Chondrocyte (in vitro differentiated cells): Measurements from ENCODE around the gene BIRC2. TPM values are rescaled to one million over a fixed set of nuclear protein-coding genes. Genes with fewer than 3 reads are reported as not detected.

ENCODE experiments used
- DNase-seq: peaks from one replicate; pipeline ENCODE4 v3.0.0; 2021; ENCODE audit warnings: mixed read lengths, low spot score
- H3K27ac Mint-ChIP-seq: one replicate; pipeline ENCODE4 v1.8.0; 2021; ENCODE audit warnings: mild to moderate bottlenecking, moderate library complexity, mixed read lengths; ENCODE audit not compliant: unreplicated experiment
- H3K27me3 Mint-ChIP-seq: 2 replicates; pipeline ENCODE4 v1.8.0; 2021; ENCODE audit warnings: low read depth, mixed read lengths
- H3K36me3 Mint-ChIP-seq: 2 replicates; pipeline ENCODE4 v1.8.0; 2021; ENCODE audit warnings: low read depth, mixed read lengths
- H3K4me1 Mint-ChIP-seq: 2 replicates; pipeline ENCODE4 v1.8.0; 2021; ENCODE audit warnings: low read depth, mild to moderate bottlenecking, mixed read lengths
- H3K4me3 Mint-ChIP-seq: one replicate; pipeline ENCODE4 v1.8.0; 2021; ENCODE audit warnings: mild to moderate bottlenecking, moderate library complexity, mixed read lengths; ENCODE audit not compliant: unreplicated experiment
- H3K9me3 Mint-ChIP-seq: 2 replicates; pipeline ENCODE4 v1.8.0; 2021; ENCODE audit warnings: low read depth, mixed read lengths
- CTCF ChIP-seq: fragments of 200-600 bp; sonication (generic); IDR thresholded peaks from 2 replicates; pipeline ENCODE4 v1.5.0; 2021; ENCODE audit warnings: antibody characterized with exemption, mild to moderate bottlenecking, moderate library complexity
- total RNA-seq: library from RNA; stranded (reverse); gene quantifications from 3 replicates; pipeline ENCODE4 v1.2.1, GENCODE V29; 2021

BIRC2 gene
- total RNA-seq, 1 donor from 2014 or later = 43.1 TPM

GRCh38 chr11:102390667-102391465 is 43.9 kb downstream of the BIRC2 start:
- H3K4me3 Mint-ChIP-seq = no peak overlapping the region
- no peak for DNase-seq
- peaks cover 22% of the 10 kb centered on the region for H3K36me3 Mint-ChIP-seq
- TF ChIP-seq CTCF = peak; percentile 89
- H3K9me3 Mint-ChIP-seq = no peaks in the 10 kb centered on the region
- H3K27ac Mint-ChIP-seq = no peak overlapping the region
- no peaks in the 10 kb centered on the region for H3K27me3 Mint-ChIP-seq
- peaks cover 12% of the 10 kb centered on the region for H3K4me1 Mint-ChIP-seq

- no peaks in the 10 kb centered on the region for H3K27me3 Mint-ChIP-seq
- no peaks in the 10 kb centered on the region for H3K9me3 Mint-ChIP-seq
- no peak for DNase-seq
- peaks cover 5% of the 10 kb centered on the region for H3K4me1 Mint-ChIP-seq
- H3K36me3 Mint-ChIP-seq = peaks cover 19% of the 10 kb centered on the region
- no peak overlapping the region for H3K4me3 Mint-ChIP-seq
- H3K27ac Mint-ChIP-seq = no peak overlapping the region
- no peak for TF ChIP-seq CTCF
These were observed 44.7 kb downstream of the BIRC2 start for GRCh38 chr11:102391549-102392237.

- peaks cover 20% of the 10 kb centered on the region for H3K36me3 Mint-ChIP-seq
- H3K4me3 Mint-ChIP-seq = no peak overlapping the region
- peak overlapping the region; percentile 29 for H3K27ac Mint-ChIP-seq
- H3K4me1 Mint-ChIP-seq = peaks cover 13% of the 10 kb centered on the region
- no peak for TF ChIP-seq CTCF
- DNase-seq = no peak
- no peaks in the 10 kb centered on the region for H3K9me3 Mint-ChIP-seq
- no peaks in the 10 kb centered on the region for H3K27me3 Mint-ChIP-seq
These were observed 46.3 kb downstream of the BIRC2 start for GRCh38 chr11:102393272-102393730.

GRCh38 chr11:102395720-102396393 is 48.8 kb downstream of the BIRC2 start:
- H3K9me3 Mint-ChIP-seq = no peaks in the 10 kb centered on the region
- H3K27ac Mint-ChIP-seq = no peak overlapping the region
- H3K36me3 Mint-ChIP-seq = peaks cover 14% of the 10 kb centered on the region
- no peak overlapping the region for H3K4me3 Mint-ChIP-seq
- no peak for TF ChIP-seq CTCF
- no peaks in the 10 kb centered on the region for H3K27me3 Mint-ChIP-seq
- DNase-seq = no peak
- H3K4me1 Mint-ChIP-seq = peaks cover 8% of the 10 kb centered on the region
